Measurements from ENCODE around the gene SSR4.
"Not testable (repeated sequence)": the region's sequence is repeated elsewhere in the genome, so short reads cannot be mapped to it uniquely, and the experiment has no call there.

SSR4 gene

GRCh38 chrX:153816831-153817690 lies 22.6 kb downstream of the SSR4 start:
- no peak overlapping the region for H3K4me3 ChIP-seq (ENCODE audit: low read length)
- H3K36me3 ChIP-seq (ENCODE audit: control insufficient read depth, insufficient read depth, low read length, severe bottlenecking): no peaks in the 10 kb centered on the region
- DNase-seq (ENCODE audit: low read depth): no peak
- H3K9ac ChIP-seq (ENCODE audit: low read length): no peak overlapping the region
- H3K4me1 ChIP-seq (ENCODE audit: control insufficient read depth, insufficient read depth, low read length): no peaks in the 10 kb centered on the region
- no peaks in the 10 kb centered on the region for H3K9me3 ChIP-seq (ENCODE audit: control insufficient read depth, low read length)
- H3K27me3 ChIP-seq (replicated peaks; ENCODE audit: control insufficient read depth, insufficient read depth, low read length): peaks cover 51% of the 10 kb centered on the region

GRCh38 chrX:153818064-153818463 lies 23.6 kb downstream of the SSR4 start:
- not testable (repeated sequence) for H3K9me3 ChIP-seq (ENCODE audit: control insufficient read depth, low read length); H3K9ac ChIP-seq (ENCODE audit: low read length); H3K4me1 ChIP-seq (ENCODE audit: control insufficient read depth, insufficient read depth, low read length); H3K36me3 ChIP-seq (ENCODE audit: control insufficient read depth, insufficient read depth, low read length, severe bottlenecking); H3K4me3 ChIP-seq (ENCODE audit: low read length); DNase-seq (ENCODE audit: low read depth)
- peaks cover 50% of the 10 kb centered on the region for H3K27me3 ChIP-seq (replicated peaks; ENCODE audit: control insufficient read depth, insufficient read depth, low read length)

- H3K36me3 ChIP-seq (ENCODE audit: control insufficient read depth, insufficient read depth, low read length, severe bottlenecking): no peaks in the 10 kb centered on the region
- peak; percentile 58 for DNase-seq (ENCODE audit: low read depth)
- H3K4me1 ChIP-seq (ENCODE audit: control insufficient read depth, insufficient read depth, low read length): no peaks in the 10 kb centered on the region
- H3K9me3 ChIP-seq (ENCODE audit: control insufficient read depth, low read length): no peaks in the 10 kb centered on the region
- peaks cover 46% of the 10 kb centered on the region for H3K27me3 ChIP-seq (replicated peaks; ENCODE audit: control insufficient read depth, insufficient read depth, low read length)
- H3K4me3 ChIP-seq (ENCODE audit: low read length): peak overlapping the region; percentile 41
- no peak overlapping the region for H3K9ac ChIP-seq (ENCODE audit: low read length)
Measured at GRCh38 chrX:153818571-153819383, 24.3 kb downstream of the SSR4 start.

GRCh38 chrX:153819384-153820040 lies 25.0 kb downstream of the SSR4 start:
- peak overlapping the region; percentile 41 for H3K4me3 ChIP-seq (ENCODE audit: low read length)
- H3K27me3 ChIP-seq (replicated peaks; ENCODE audit: control insufficient read depth, insufficient read depth, low read length): peaks cover 52% of the 10 kb centered on the region
- DNase-seq (ENCODE audit: low read depth): no peak
- no peak overlapping the region for H3K9ac ChIP-seq (ENCODE audit: low read length)
- no peaks in the 10 kb centered on the region for H3K36me3 ChIP-seq (ENCODE audit: control insufficient read depth, insufficient read depth, low read length, severe bottlenecking)
- no peaks in the 10 kb centered on the region for H3K9me3 ChIP-seq (ENCODE audit: control insufficient read depth, low read length)
- H3K4me1 ChIP-seq (ENCODE audit: control insufficient read depth, insufficient read depth, low read length): no peaks in the 10 kb centered on the region

GRCh38 chrX:153820601-153821000 lies 26.1 kb downstream of the SSR4 start:
- Histone ChIP-seq H3K4me1 (ENCODE audit: control insufficient read depth, insufficient read depth, low read length) (no peaks in the 10 kb centered on the region), H3K9me3 (ENCODE audit: control insufficient read depth, low read length) (no peaks in the 10 kb centered on the region), H3K4me3 (ENCODE audit: low read length) (no peak overlapping the region), H3K36me3 (ENCODE audit: control insufficient read depth, insufficient read depth, low read length, severe bottlenecking) (no peaks in the 10 kb centered on the region), H3K9ac (ENCODE audit: low read length) (no peak overlapping the region), H3K27me3 (replicated peaks; ENCODE audit: control insufficient read depth, insufficient read depth, low read length) (peaks cover 56% of the 10 kb centered on the region)
- DNase-seq (ENCODE audit: low read depth): no peak

GRCh38 chrX:153821066-153821465 lies 26.6 kb downstream of the SSR4 start:
- H3K9ac ChIP-seq (ENCODE audit: low read length): no peak overlapping the region
- no peak overlapping the region for H3K4me3 ChIP-seq (ENCODE audit: low read length)
- H3K36me3 ChIP-seq (ENCODE audit: control insufficient read depth, insufficient read depth, low read length, severe bottlenecking): no peaks in the 10 kb centered on the region
- H3K27me3 ChIP-seq (replicated peaks; ENCODE audit: control insufficient read depth, insufficient read depth, low read length): peaks cover 59% of the 10 kb centered on the region
- H3K4me1 ChIP-seq (ENCODE audit: control insufficient read depth, insufficient read depth, low read length): no peaks in the 10 kb centered on the region
- no peaks in the 10 kb centered on the region for H3K9me3 ChIP-seq (ENCODE audit: control insufficient read depth, low read length)
- no peak for DNase-seq (ENCODE audit: low read depth)

GRCh38 chrX:153824348-153824747 lies 29.9 kb downstream of the SSR4 start:
- no peaks in the 10 kb centered on the region for H3K4me1 ChIP-seq (ENCODE audit: control insufficient read depth, insufficient read depth, low read length)
- no peak for DNase-seq (ENCODE audit: low read depth)

GRCh38 chrX:153825042-153825441 lies 30.6 kb downstream of the SSR4 start:
- Histone ChIP-seq H3K4me1 (ENCODE audit: control insufficient read depth, insufficient read depth, low read length) (no peaks in the 10 kb centered on the region), H3K9ac (ENCODE audit: low read length) (no peak overlapping the region), H3K9me3 (ENCODE audit: control insufficient read depth, low read length) (no peaks in the 10 kb centered on the region), H3K4me3 (ENCODE audit: low read length) (no peak overlapping the region), H3K36me3 (ENCODE audit: control insufficient read depth, insufficient read depth, low read length, severe bottlenecking) (no peaks in the 10 kb centered on the region), H3K27me3 (replicated peaks; ENCODE audit: control insufficient read depth, insufficient read depth, low read length) (peaks cover 52% of the 10 kb centered on the region)
- DNase-seq (ENCODE audit: low read depth): no peak

More at GRCh38 chrX:153824348-153824747, 29.9 kb downstream of the SSR4 start:
- H3K27me3 ChIP-seq (replicated peaks; ENCODE audit: control insufficient read depth, insufficient read depth, low read length): peaks cover 58% of the 10 kb centered on the region
- no peak overlapping the region for H3K9ac ChIP-seq (ENCODE audit: low read length)
- H3K36me3 ChIP-seq (ENCODE audit: control insufficient read depth, insufficient read depth, low read length, severe bottlenecking): no peaks in the 10 kb centered on the region
- H3K9me3 ChIP-seq (ENCODE audit: control insufficient read depth, low read length): no peaks in the 10 kb centered on the region
- H3K4me3 ChIP-seq (ENCODE audit: low read length): no peak overlapping the region

GRCh38 chrX:153827016-153827415 lies 32.5 kb downstream of the SSR4 start:
- Histone ChIP-seq H3K4me1 (ENCODE audit: control insufficient read depth, insufficient read depth, low read length) (no peaks in the 10 kb centered on the region), H3K27me3 (replicated peaks; ENCODE audit: control insufficient read depth, insufficient read depth, low read length) (peaks cover 47% of the 10 kb centered on the region), H3K9ac (ENCODE audit: low read length) (no peak overlapping the region), H3K4me3 (ENCODE audit: low read length) (no peak overlapping the region), H3K36me3 (ENCODE audit: control insufficient read depth, insufficient read depth, low read length, severe bottlenecking) (no peaks in the 10 kb centered on the region), H3K9me3 (ENCODE audit: control insufficient read depth, low read length) (no peaks in the 10 kb centered on the region)
- no peak for DNase-seq (ENCODE audit: low read depth)

GRCh38 chrX:153827903-153828302 lies 33.4 kb downstream of the SSR4 start:
- Histone ChIP-seq H3K36me3 (ENCODE audit: control insufficient read depth, insufficient read depth, low read length, severe bottlenecking) (no peaks in the 10 kb centered on the region), H3K27me3 (replicated peaks; ENCODE audit: control insufficient read depth, insufficient read depth, low read length) (peaks cover 50% of the 10 kb centered on the region)

GRCh38 chrX:153828308-153828707 lies 33.8 kb downstream of the SSR4 start:
- no peak overlapping the region for H3K4me3 ChIP-seq (ENCODE audit: low read length)
- no peaks in the 10 kb centered on the region for H3K36me3 ChIP-seq (ENCODE audit: control insufficient read depth, insufficient read depth, low read length, severe bottlenecking)
- no peaks in the 10 kb centered on the region for H3K9me3 ChIP-seq (ENCODE audit: control insufficient read depth, low read length)
- peaks cover 54% of the 10 kb centered on the region for H3K27me3 ChIP-seq (replicated peaks; ENCODE audit: control insufficient read depth, insufficient read depth, low read length)
- no peak for DNase-seq (ENCODE audit: low read depth)
- no peaks in the 10 kb centered on the region for H3K4me1 ChIP-seq (ENCODE audit: control insufficient read depth, insufficient read depth, low read length)
- H3K9ac ChIP-seq (ENCODE audit: low read length): no peak overlapping the region

More at GRCh38 chrX:153827903-153828302, 33.4 kb downstream of the SSR4 start:
- no peaks in the 10 kb centered on the region for H3K4me1 ChIP-seq (ENCODE audit: control insufficient read depth, insufficient read depth, low read length)
- no peak overlapping the region for H3K4me3 ChIP-seq (ENCODE audit: low read length)
- H3K9ac ChIP-seq (ENCODE audit: low read length): no peak overlapping the region
- no peaks in the 10 kb centered on the region for H3K9me3 ChIP-seq (ENCODE audit: control insufficient read depth, low read length)
- DNase-seq (ENCODE audit: low read depth): no peak
